Skin epidermis (tissue), 12 donors: ENCODE results near the gene CGNL1.

Experiments used
- H3K27ac ChIP-seq, 21 experiments: fragments of 200-600 bp; sonication (generic) in 11 of 21; one replicate each; pipeline ENCODE4 v1.5.0; 2020; ENCODE audit warnings: mild to moderate bottlenecking in 3 of 21, inconsistent platforms in 2 of 21, moderate library complexity in 2 of 21
- H3K4me3 ChIP-seq, 7 experiments: fragments of 200-600 bp; sonication (generic) in 2 of 7; one replicate each; pipeline ENCODE4 v1.5.0; 2020; ENCODE audit warnings: inconsistent platforms in 2 of 7, mild to moderate bottlenecking in 2 of 7, moderate library complexity in 1 of 7

Gene CGNL1

DNA sequence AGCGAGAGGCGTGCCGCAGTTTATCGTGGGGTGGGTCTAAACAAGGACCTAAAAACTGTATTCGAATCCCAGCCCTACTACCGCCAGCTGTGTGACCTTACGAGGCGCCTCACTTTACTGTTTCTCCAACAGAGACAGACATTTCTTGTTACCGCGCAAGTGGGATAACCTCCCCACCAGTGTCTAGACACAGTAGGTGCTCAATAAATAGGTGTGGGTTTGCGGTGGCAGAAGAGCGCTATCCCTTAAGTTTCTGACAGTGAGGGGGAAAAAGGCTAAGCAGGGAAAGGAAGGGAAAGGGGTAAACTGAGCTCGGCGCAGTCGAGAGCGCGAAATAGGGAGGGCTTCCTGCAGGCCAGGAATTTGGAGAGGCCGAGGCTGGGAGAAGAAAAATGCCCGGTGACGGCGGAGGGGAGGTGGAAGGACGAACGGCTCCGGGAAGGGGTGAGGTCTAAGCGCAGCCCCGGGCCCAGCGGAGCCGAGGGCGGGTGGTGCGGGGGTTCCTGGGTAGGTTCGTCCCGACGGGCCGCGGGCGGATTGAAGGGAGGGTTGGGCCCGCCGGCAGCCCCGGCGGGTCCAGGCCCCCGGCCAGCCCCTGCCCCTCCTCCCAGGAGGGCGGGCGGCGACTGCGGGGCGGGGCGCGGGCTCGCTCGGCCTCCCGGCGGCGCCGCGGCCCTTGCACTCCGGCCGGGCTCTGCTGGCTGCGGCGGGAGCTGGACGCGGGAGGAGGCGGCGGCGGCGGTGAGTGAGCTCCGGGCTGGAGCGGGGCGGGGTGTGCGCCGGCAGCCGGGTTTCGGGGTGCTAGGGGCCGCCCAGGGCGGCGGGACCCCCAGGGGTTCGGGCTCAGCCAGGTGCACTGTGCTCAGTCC lies at the start of gene CGNL1:
CGNL1 (plus strand) TSS at position 679 of the 869 bp plus-strand sequence. CDS start 61,495 bp downstream, outside the sequence.
- H3K27ac ChIP-seq = peak within 1 kb of the TSS in 15 of 21 experiments; percentile 26 to 82 (median 70)

GRCh38 chr15:57327985-57328471 lies 48.3 kb upstream of the CGNL1 start:
- Histone ChIP-seq H3K27ac (peak overlapping the region in 2 of 21 experiments; percentile 63 to 70), H3K4me3 (no peak overlapping the region)

More for the DNA sequence above, at the start of gene CGNL1:
- peak within 1 kb of the TSS; percentile 39 to 59 (median 48) for H3K4me3 ChIP-seq

- Histone ChIP-seq H3K4me3 (no peak overlapping the region), H3K27ac (peak overlapping the region in 2 of 21 experiments; percentile 49 to 63)
These were observed 47.8 kb upstream of the CGNL1 start for GRCh38 chr15:57328479-57328878.

- H3K27ac ChIP-seq = peak overlapping the region in 2 of 21 experiments; percentile 49 to 63
- H3K4me3 ChIP-seq = no peak overlapping the region
These were observed 47.4 kb upstream of the CGNL1 start for GRCh38 chr15:57328897-57329296.

DNA sequence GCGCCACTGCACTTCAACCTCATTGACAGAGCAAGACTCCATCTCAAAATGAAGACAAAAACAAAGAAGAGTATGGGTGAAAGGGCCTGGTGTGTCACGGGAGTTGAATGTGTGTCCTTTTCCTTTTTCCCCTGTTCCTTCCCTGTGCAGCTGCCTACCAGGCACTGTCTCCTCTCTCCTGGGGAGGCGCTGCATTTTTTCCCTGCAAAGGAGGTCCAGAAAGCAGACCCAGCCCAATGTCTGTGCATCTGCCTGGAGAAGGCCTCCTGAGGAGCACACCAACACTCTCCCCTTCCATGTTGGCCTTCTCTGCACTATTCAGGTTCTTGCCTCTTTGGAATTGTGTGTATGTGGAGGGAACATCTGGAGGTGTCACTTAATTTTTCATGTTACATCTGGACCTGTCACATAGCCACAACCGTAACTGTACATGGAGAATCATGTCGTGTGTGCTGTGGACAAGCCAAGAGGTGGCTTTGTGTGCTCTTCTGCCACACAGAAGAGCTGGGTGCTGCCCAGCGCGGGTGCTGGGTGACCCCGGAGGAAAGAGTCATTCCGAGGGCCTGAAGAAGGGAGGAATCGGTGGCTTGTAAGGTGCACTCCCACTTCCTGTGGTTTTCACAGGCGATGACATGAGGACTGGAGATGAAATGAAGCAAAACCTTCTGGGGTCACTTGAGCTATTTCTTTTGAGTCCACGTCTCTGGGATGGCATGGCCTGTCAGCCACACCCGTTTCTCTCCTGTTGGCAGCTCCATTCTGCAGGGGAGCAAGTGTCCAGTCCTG lies 46.5 kb upstream of the CGNL1 start:
- Histone ChIP-seq H3K4me3 (no peak overlapping the region), H3K27ac (no peak overlapping the region)

DNA sequence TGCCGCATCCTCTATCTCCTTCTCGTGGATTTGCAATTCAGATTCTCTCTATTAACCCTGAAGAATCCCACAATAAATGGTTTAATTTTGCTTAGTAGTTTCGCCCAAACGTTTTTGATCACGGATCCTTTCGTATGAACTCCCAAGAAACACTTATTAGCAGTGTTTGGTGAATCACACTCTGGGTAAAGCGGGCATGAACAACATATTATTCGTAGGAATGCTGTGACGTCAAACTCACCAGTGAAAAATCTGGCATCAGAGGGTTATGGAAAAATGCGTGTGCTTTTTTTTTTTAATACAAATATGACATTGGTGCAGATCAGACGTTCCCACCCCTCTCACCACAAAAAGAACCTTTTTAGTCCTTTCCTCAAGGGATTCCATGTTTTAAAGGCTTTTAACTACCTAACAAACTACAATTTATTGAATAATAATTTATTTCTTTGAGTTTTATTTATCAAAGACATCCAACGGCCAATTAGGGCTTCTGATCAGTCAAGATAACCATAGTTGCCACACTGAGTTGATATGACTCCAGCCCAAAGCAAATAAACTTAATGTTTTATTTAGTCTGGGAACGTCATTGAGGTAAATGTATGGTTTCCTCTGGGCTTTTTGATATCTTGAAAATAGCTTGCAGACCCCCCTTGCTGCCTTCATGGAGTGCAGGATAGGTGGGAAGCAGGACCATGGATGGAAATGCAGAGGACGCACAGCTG lies 45.5 kb upstream of the CGNL1 start:
- H3K4me3 ChIP-seq = no peak overlapping the region
- H3K27ac ChIP-seq = no peak overlapping the region

- Histone ChIP-seq H3K4me3 (no peak overlapping the region), H3K27ac (no peak overlapping the region)
These were observed 44.0 kb upstream of the CGNL1 start for GRCh38 chr15:57332326-57332725.

- no peak overlapping the region for H3K27ac ChIP-seq
- H3K4me3 ChIP-seq = no peak overlapping the region
These were observed 42.8 kb upstream of the CGNL1 start for GRCh38 chr15:57333487-57333886.

- Histone ChIP-seq H3K4me3 (no peak overlapping the region), H3K27ac (peak overlapping the region in 1 of 21 experiments; percentile 38)
These were observed 42.0 kb upstream of the CGNL1 start for GRCh38 chr15:57334257-57334656.

- H3K27ac ChIP-seq = peak overlapping the region in 1 of 21 experiments; percentile 38
These were observed 41.0 kb upstream of the CGNL1 start for GRCh38 chr15:57335293-57335715.

GRCh38 chr15:57335719-57336118 lies 40.6 kb upstream of the CGNL1 start:
- Histone ChIP-seq H3K4me3 (no peak overlapping the region), H3K27ac (peak overlapping the region in 1 of 21 experiments; percentile 38)

More at GRCh38 chr15:57335293-57335715, 41.0 kb upstream of the CGNL1 start:
- H3K4me3 ChIP-seq = no peak overlapping the region

GRCh38 chr15:57337868-57338411 lies 38.4 kb upstream of the CGNL1 start:
- no peak overlapping the region for H3K4me3 ChIP-seq

GRCh38 chr15:57339321-57339720 lies 37.0 kb upstream of the CGNL1 start:
- Histone ChIP-seq H3K27ac (no peak overlapping the region), H3K4me3 (no peak overlapping the region)

More at GRCh38 chr15:57337868-57338411, 38.4 kb upstream of the CGNL1 start:
- peak overlapping the region in 4 of 21 experiments; percentile 5 to 64 (median 27) for H3K27ac ChIP-seq

- H3K4me3 ChIP-seq = no peak overlapping the region
- H3K27ac ChIP-seq = no peak overlapping the region
These were observed 35.5 kb upstream of the CGNL1 start for GRCh38 chr15:57340682-57341259.

DNA sequence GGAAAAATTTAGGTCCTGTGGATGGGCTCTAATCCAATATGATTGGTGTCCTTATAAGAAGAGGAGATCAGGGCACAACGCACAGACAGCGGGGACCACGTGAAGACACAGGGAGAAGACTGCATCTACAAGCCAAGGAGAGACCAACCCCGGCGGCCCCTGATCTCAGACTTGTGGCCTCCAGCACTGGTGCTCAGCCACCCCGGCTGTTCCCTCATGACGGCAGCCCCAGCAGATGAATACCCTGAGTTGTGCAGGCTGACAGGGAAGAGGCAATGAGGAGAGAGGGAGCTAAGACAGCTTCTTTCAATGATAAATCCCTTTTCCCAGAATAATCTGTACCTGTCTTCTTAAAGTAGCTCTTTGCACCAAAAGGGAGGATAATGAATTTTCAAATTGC lies 33.3 kb upstream of the CGNL1 start:
- Histone ChIP-seq H3K27ac (no peak overlapping the region), H3K4me3 (no peak overlapping the region)

DNA sequence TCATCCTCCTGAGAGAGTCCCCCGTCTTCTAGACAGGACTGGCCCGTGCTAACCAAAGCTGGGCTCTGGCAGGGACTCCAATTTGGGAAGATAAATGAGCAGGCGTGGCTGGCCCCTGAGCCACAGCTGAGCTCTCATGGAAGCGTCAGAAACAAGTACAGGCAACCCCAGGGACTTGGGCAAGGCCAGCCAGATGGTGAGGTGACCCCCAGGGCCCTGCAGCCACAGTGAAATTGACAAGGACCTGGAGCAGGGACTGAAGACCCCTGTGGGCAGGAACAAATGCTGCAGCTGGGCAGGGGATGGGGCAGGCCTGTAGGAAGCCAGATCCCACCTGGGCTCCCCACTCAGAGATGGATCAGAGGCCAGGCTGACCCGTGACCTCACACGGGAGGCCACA lies 32.8 kb upstream of the CGNL1 start:
- H3K4me3 ChIP-seq = no peak overlapping the region
- H3K27ac ChIP-seq = no peak overlapping the region

GRCh38 chr15:57344282-57344681 lies 32.0 kb upstream of the CGNL1 start:
- Histone ChIP-seq H3K4me3 (no peak overlapping the region), H3K27ac (no peak overlapping the region)

DNA sequence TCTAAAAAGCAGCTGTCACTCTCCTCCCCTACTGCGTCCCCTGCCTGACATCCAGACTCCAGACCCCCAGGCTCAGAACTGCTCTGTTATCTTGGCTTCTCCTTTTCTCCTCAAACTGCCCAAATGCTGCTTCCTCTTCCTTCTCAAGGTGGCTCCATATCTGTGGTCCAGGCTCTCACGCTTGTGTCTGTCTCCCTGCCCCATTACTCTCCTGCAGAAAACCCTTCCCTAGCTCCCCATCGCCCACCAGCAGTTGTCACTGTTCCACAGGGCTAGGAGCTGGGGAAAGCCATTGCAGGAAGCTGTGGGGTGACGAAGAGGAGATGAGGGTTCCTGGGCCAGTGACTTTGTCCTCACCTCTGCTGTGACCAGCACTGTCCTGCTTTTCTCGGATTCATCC lies 30.7 kb upstream of the CGNL1 start:
- H3K27ac ChIP-seq = no peak overlapping the region
- no peak overlapping the region for H3K4me3 ChIP-seq

- Histone ChIP-seq H3K27ac (no peak overlapping the region), H3K4me3 (no peak overlapping the region)
These were observed 28.2 kb upstream of the CGNL1 start for GRCh38 chr15:57348081-57348480.
